Measurements from ENCODE around the gene SORCS2.

The SORCS2 gene

GRCh38 chr4:7656244-7656800 is 464.0 kb downstream of the SORCS2 start:
- H3K4me1 ChIP-seq (ENCODE audit: insufficient read depth, low read length), result peaks cover 11% of the 10 kb centered on the region
- H3K9ac ChIP-seq (ENCODE audit: low read depth, low read length), result no peak overlapping the region
- no peaks in the 10 kb centered on the region for H3K36me3 ChIP-seq (ENCODE audit: insufficient read depth, low read length)
- H3K27me3 ChIP-seq (ENCODE audit: insufficient read depth, low read length), result no peaks in the 10 kb centered on the region
- H3K27ac ChIP-seq (ENCODE audit: low read depth, low read length), result no peak overlapping the region; the same call in 1 of the 2 replicates
- H3K9me3 ChIP-seq (ENCODE audit: insufficient read depth, low read depth, low read length), result no peaks in the 10 kb centered on the region
- H3K4me3 ChIP-seq (ENCODE audit: low read length), result no peak overlapping the region
- WGBS, result 82% methylated on average over 17 of the region's 17 CpGs

DNA sequence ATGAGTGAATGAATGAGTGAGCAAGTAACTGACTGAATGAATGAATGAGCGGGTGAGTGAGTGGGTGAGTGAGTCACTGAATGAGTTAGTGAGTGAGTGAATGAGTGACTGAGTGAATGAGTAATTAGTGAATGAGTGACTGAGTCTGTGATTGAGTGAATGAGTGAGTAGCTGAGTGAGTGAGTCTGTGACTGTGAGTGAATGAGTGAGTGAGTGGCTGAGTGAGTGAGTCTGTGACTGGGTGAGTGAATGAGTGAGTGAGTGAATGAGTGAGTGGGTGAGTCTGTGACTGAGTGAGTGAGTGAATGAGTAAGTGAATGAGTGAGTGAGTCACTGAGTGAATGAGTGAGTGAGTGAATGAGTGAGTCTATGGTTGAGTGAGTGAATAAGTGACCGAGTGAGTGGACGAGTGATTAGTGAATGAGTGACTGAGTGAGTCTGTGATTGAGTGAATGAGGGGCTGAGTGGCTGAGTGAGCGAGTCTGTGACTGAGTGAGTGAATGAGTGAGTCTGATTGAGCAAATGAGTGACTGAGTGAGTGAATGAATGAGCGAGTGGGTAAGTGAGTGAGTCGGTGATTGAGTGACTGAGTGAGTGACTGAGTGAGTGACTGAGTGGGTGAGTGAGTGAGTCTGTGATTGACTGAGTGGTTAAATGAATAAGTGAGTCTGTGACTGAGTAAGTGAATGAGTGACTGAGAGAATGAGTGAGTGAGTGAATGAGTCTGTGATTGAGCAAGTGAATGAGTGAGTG is 465.4 kb downstream of the SORCS2 start:
- no peaks in the 10 kb centered on the region for H3K36me3 ChIP-seq (ENCODE audit: insufficient read depth, low read length)

DNA sequence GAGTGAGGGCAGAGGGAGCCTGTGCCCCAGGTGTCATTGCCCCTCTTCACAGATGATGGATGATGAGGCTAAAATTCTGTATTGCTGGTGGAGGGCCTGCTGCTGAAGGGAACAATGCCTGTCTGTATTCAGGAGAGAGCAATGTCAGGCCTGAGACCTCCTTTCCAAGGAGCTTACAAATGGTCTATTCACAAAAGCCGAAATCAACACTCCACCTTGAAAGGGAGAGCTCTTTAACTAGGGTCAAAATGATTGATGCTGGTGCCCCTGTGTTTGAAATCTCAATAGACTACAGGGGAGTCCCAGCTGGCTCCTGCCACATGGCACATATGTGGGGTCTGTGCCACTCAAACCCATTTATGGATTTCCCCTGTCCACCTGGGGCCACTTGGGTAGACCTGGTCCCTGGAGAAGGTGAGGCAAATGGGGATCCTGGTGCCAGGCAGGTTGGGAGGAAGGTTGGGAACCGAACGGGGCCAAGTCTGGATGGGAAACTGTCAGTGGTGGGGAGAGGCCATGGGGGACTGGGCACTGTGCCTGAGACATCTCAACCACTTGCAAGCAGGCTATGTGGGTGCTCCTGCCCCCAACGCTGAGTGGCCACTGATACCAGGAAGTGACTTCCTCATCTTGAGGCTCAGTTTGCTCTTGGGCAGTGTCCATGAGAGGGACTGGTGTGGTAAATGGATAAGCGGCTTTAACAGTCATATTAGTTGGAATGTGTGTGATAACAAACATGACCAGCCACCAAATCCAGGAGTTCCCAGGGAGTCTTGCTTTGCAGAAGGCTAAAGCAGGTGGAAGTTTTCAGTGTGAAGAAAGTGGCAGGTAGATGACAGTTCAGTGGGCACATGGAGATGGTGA is 466.2 kb downstream of the SORCS2 start:
- WGBS, result 92% methylated on average over 5 of the region's 5 CpGs
- H3K4me1 ChIP-seq (ENCODE audit: insufficient read depth, low read length), result peaks cover 4% of the 10 kb centered on the region; the same call in 1 of the 2 replicates
- H3K4me3 ChIP-seq (ENCODE audit: low read length), result no peak overlapping the region
- H3K27me3 ChIP-seq (ENCODE audit: insufficient read depth, low read length), result no peaks in the 10 kb centered on the region
- no peak overlapping the region for H3K27ac ChIP-seq (ENCODE audit: low read depth, low read length)
- no peak overlapping the region for H3K9ac ChIP-seq (ENCODE audit: low read depth, low read length)
- H3K36me3 ChIP-seq (ENCODE audit: insufficient read depth, low read length), result no peaks in the 10 kb centered on the region
- no peaks in the 10 kb centered on the region for H3K9me3 ChIP-seq (ENCODE audit: insufficient read depth, low read depth, low read length)

More for the DNA sequence above, 465.4 kb downstream of the SORCS2 start:
- Histone ChIP-seq H3K9me3 (ENCODE audit: insufficient read depth, low read depth, low read length) (no peaks in the 10 kb centered on the region), H3K4me1 (ENCODE audit: insufficient read depth, low read length) (peaks cover 4% of the 10 kb centered on the region; the same call in 1 of the 2 replicates), H3K27ac (ENCODE audit: low read depth, low read length) (no peak overlapping the region), H3K27me3 (ENCODE audit: insufficient read depth, low read length) (no peaks in the 10 kb centered on the region), H3K4me3 (ENCODE audit: low read length) (no peak overlapping the region), H3K9ac (ENCODE audit: low read depth, low read length) (no peak overlapping the region)
- 95% methylated on average over 6 of the region's 6 CpGs for WGBS

- Histone ChIP-seq H3K36me3 (ENCODE audit: insufficient read depth, low read length) (no peaks in the 10 kb centered on the region), H3K4me1 (ENCODE audit: insufficient read depth, low read length) (peaks cover 4% of the 10 kb centered on the region; the same call in 1 of the 2 replicates), H3K4me3 (ENCODE audit: low read length) (no peak overlapping the region), H3K27ac (ENCODE audit: low read depth, low read length) (no peak overlapping the region), H3K27me3 (ENCODE audit: insufficient read depth, low read length) (no peaks in the 10 kb centered on the region), H3K9ac (ENCODE audit: low read depth, low read length) (no peak overlapping the region), H3K9me3 (ENCODE audit: insufficient read depth, low read depth, low read length) (no peaks in the 10 kb centered on the region)
- WGBS, result 93% methylated on average over 8 of the region's 8 CpGs
These were observed 467.3 kb downstream of the SORCS2 start for GRCh38 chr4:7659429-7660175.

- Histone ChIP-seq H3K9me3 (ENCODE audit: insufficient read depth, low read depth, low read length) (no peaks in the 10 kb centered on the region), H3K4me1 (ENCODE audit: insufficient read depth, low read length) (peaks cover 4% of the 10 kb centered on the region; the same call in 1 of the 2 replicates), H3K36me3 (ENCODE audit: insufficient read depth, low read length) (no peaks in the 10 kb centered on the region), H3K27me3 (ENCODE audit: insufficient read depth, low read length) (no peaks in the 10 kb centered on the region), H3K4me3 (ENCODE audit: low read length) (no peak overlapping the region), H3K9ac (ENCODE audit: low read depth, low read length) (no peak overlapping the region), H3K27ac (ENCODE audit: low read depth, low read length) (no peak overlapping the region)
- 88% methylated on average over 14 of the region's 14 CpGs for WGBS
These were observed 468.1 kb downstream of the SORCS2 start for GRCh38 chr4:7660176-7661039.

- H3K36me3 ChIP-seq (ENCODE audit: insufficient read depth, low read length), result no peaks in the 10 kb centered on the region
- no peak overlapping the region for H3K27ac ChIP-seq (ENCODE audit: low read depth, low read length)
- no peak overlapping the region for H3K4me3 ChIP-seq (ENCODE audit: low read length)
- no peaks in the 10 kb centered on the region for H3K9me3 ChIP-seq (ENCODE audit: insufficient read depth, low read depth, low read length)
- WGBS, result 90% methylated on average over 22 of the region's 23 CpGs
- peaks cover under 1% of the 10 kb centered on the region; the same call in 1 of the 2 replicates for H3K4me1 ChIP-seq (ENCODE audit: insufficient read depth, low read length)
- H3K27me3 ChIP-seq (ENCODE audit: insufficient read depth, low read length), result no peaks in the 10 kb centered on the region
- H3K9ac ChIP-seq (ENCODE audit: low read depth, low read length), result no peak overlapping the region
These were observed 468.9 kb downstream of the SORCS2 start for GRCh38 chr4:7661066-7661748.

DNA sequence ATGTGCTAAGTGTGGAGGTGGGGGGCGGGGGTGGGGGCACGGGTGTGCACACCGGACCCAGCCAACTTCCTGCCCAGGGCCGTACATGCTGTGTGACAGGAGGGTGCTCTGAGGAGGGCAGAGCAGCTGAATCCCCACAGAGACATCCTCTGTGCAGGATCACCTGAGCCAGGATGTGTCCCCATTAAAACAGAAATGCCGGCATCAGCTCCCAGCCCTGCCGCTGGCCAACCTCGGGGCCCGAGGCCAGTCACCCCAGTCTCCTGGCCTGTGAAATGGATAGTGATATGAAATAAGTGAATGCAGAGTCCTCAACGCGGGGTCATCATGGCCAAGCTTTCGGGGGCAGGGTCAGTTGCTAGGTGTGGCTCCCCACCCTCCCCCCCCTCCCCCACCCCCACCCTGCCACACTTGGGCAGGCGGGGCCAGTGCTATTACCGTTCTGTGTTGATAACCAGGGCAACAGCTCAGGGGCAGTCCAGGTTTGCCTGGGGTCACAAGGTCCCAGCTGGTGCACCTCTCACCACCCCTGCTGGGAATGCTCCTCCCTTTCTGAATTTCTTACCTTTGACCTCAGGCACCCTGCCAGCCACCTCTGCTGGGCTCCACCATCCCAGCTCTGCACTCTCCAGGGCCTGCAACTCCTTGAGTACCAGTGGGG is 469.6 kb downstream of the SORCS2 start:
- Histone ChIP-seq H3K9ac (ENCODE audit: low read depth, low read length) (no peak overlapping the region), H3K27me3 (ENCODE audit: insufficient read depth, low read length) (no peaks in the 10 kb centered on the region), H3K4me3 (ENCODE audit: low read length) (no peak overlapping the region), H3K4me1 (ENCODE audit: insufficient read depth, low read length) (no peaks in the 10 kb centered on the region), H3K36me3 (ENCODE audit: insufficient read depth, low read length) (no peaks in the 10 kb centered on the region), H3K9me3 (ENCODE audit: insufficient read depth, low read depth, low read length) (no peaks in the 10 kb centered on the region), H3K27ac (ENCODE audit: low read depth, low read length) (no peak overlapping the region)
- 79% methylated on average over 10 of the region's 13 CpGs for WGBS

- Histone ChIP-seq H3K27me3 (ENCODE audit: insufficient read depth, low read length) (no peaks in the 10 kb centered on the region), H3K36me3 (ENCODE audit: insufficient read depth, low read length) (no peaks in the 10 kb centered on the region), H3K4me1 (ENCODE audit: insufficient read depth, low read length) (no peaks in the 10 kb centered on the region), H3K27ac (ENCODE audit: low read depth, low read length) (no peak overlapping the region), H3K4me3 (ENCODE audit: low read length) (no peak overlapping the region), H3K9ac (ENCODE audit: low read depth, low read length) (no peak overlapping the region), H3K9me3 (ENCODE audit: insufficient read depth, low read depth, low read length) (no peaks in the 10 kb centered on the region)
- WGBS, result 92% methylated on average over 3 of the region's 3 CpGs
These were observed 470.1 kb downstream of the SORCS2 start for GRCh38 chr4:7662507-7662846.

DNA sequence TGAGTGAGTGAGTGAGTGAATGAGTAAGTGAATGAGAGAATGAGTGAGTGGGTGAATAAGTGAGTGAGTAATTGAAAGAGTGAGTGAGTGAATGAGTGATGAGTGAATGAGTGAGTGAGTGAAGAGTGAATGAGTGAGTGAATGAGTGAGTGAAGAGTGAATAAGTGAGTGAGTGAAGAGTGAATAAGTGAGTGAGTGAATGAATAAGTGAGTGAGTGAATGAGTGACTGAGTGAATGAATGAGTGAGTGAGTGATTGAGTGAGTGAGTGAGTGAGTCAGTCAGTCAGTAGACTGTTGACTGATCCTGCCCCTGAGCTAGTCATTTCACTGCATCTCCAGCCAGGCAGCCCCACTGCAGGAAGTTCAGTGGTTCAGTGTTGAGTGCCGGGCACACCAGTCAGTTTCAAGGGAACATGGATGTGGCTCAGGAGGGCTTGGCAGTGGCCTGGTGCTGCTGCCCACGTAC is 470.8 kb downstream of the SORCS2 start:
- Histone ChIP-seq H3K36me3 (ENCODE audit: insufficient read depth, low read length) (no peaks in the 10 kb centered on the region), H3K27ac (ENCODE audit: low read depth, low read length) (no peak overlapping the region), H3K4me1 (ENCODE audit: insufficient read depth, low read length) (no peaks in the 10 kb centered on the region), H3K9ac (ENCODE audit: low read depth, low read length) (no peak overlapping the region), H3K4me3 (ENCODE audit: low read length) (no peak overlapping the region), H3K9me3 (ENCODE audit: insufficient read depth, low read depth, low read length) (no peaks in the 10 kb centered on the region), H3K27me3 (ENCODE audit: insufficient read depth, low read length) (no peaks in the 10 kb centered on the region)
- 91% methylated on average over 2 of the region's 2 CpGs for WGBS

Measured in HUES64 (cell line).